ENCODE data around the gene PMM2.
A peak's percentile ranks its signal among the peaks of the same experiment; 100 is the strongest.
"Not testable (repeated sequence)": the region's sequence is repeated elsewhere in the genome, so short reads cannot be mapped to it uniquely, and the experiment has no call there.

The PMM2 gene

DNA sequence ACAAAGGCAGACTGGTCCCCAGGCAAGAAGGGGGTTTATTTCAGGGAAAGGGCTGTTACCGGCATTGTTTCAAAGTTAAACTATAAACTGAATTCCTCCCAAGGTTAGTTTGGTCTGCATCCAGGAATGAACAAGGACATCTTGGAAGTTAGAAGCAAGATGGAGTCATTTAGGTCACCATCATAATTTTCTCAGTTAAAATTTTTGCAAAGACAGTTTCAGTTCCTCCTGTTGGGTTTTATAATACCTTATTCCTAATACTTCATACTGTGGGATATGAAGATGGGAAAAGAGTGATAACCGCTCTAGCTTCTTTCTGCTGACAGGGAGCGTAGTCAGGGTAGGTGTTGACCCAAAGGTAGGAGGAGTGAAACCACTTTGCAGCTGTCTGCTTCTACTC, 24.8 kb downstream of the PMM2 start:
- DNase-seq = no peak

DNA sequence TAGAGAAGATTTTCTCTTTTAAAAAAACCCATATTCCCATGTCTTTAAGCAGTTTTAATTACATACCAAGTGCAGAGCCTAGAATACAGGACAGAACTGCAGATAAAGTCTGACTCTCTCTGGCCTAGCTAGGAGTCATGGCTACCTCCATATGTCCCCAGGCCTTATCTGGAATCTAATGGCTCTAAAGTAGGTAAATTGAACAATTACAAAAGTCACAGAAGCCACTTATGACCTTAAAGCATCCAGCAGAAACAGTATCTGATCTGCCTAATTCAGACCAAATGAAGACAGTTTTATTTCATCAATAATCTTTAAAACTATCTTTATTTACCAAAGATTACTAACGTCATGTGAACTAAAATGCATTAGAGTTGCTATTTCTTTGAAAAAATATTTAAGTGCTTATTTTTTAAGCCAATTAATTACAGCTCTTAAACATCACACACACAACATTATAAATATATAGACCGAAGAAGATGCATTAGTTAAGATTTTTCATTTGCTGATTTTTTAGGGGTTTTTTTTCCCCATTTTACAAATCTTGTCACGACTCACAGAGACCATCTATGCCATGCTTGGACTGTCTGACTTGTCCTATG, 28.7 kb downstream of the PMM2 start:
- DNase-seq = no peak

DNA sequence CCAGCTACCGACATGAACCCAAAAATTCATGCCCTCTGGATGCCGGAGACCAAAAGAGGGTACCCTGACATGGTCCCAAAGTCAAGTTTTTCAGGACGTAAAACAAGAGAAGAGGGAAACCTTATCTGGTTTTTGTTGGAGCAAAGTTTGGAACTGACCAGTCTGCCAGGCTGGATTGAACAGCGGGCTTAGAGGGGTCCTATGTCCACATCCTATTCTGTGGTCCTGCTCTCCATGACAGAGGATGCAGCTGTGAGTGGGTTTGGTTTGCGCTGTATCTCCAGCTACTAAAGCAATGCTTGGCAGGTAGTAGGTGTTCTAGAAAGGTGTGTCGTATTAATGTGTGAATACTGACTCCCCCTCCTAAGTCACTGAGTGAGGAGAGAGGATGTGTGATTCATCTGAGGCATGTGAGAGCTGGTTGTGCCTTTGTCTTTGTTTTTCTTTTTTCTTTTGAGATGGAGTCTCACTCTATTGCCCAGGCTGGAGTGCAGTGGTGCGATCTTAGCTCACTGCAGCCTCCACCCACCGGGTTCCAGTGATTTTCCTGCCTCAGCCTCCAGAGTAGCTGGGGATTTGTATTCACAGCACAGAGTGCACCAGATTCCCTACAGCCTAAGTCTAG, 31.0 kb downstream of the PMM2 start:
- DNase-seq = no peak

DNA sequence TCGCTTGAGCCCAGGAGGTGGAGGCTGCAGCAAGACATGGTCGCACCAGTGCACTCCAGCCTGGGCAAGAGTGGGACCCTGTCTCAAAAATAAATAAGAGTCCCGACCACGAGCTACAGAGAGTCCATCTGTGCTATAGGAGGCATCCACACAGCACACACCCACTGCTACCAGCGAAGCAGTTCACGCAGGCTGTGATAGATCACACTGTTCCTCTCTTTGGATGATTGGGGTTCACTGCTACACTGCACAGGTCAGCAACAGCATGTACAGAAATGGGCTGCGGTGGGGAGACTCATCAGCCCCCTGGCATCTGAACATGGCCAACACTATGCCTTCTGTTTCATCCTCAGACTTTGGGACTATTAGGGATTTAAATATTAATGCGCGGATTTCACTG, 33.8 kb downstream of the PMM2 start:
- no peak for DNase-seq

DNA sequence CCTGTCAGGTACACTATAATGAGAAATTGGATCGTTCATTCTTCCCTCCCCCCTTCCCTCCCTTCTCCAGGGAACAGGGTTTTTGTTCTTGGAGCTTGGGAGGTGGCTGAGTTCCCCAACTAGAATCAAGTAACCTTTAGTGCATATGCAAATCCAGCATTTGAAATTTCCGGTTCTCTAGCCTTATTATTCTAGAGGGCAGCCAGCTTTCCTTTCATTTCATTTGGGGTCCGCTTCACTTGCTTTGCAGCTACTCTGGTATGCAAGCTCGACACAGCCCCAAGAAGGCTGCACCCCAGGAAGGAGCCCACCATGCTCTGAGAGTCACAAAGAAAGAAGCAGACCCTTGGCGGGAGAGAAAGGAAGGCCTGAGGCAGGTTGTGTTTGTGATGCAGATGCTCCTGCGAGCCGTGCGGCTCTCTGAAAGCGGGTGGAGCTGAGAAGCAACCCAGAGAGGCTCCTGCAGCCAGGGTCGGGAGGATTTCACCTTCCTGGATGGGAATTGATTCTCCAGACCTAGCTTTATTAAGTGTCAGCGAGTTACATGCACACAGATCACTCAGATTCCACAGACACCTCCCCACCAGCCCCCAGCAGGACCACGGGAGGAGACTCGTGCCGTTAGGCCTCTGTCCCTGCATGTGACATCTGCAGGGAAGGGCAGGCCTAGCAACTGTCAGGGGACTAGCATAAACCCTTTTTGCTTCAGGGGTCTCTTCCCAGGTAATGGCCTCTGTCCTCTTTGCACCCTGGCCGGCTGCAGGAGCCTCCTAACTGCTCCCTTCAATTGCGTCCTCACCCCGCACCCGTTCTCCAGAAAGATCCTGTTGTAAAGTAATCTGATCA, 34.5 kb downstream of the PMM2 start:
- DNase-seq = no peak

DNA sequence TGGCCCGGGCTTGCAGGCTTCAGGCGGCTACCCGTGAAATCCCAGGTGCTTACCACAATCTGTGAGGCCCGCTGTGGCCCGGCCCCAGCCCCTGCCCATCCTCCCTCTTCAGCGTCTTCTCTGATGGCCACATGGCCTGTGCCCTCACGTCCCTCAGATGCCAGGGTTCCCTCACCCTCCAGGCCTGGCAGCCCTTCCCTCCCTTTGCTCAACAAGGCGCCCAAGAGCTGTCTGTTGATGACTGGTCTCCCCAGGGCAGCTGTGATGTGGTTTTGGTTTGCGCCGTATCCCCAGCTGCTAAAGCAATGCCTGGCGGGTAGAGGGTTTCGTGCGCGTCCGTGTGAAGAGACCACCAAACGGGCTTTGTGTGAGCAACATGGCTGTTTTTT, 35.1 kb downstream of the PMM2 start:
- no peak for DNase-seq

DNA sequence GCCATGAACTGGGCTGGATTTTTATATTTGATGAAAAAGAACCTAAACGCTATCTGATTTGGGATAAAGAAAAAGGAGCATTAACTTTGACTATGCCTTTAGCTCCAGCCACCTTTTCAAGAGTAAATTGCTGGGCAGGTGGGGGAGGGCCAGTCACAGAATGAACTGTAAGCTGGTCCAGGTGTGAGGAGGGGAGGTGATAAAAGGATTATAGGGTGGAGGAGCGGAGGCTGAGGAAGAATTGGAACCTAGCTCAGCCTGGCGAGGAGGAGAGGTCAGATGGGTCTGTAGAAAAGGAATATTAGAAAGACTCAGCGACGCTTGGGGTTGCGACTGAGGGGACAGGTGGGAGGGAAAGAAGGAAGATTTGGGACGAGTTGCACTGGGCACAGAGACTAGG, 39.2 kb downstream of the PMM2 start:
- not testable (repeated sequence) for DNase-seq

DNA sequence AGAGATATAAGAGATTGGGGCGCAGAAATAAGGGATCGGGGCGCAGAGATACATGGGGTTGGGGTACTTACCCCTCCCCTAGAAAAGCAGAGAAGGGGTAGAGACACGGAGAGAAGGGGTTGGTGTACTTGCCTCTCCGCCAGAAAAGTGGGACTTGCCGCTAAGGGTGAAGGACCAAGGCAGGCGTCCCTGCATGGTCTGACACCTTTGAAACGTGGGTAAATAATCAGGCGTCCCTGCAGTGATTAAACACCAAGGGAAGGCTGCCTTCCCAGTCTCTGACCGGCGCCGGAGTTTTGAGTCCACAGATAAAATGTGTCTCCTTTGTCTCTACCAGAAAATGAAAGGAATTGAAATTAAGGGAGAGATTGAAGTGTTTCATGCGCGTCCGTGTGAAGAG, 40.0 kb downstream of the PMM2 start:
- not testable (repeated sequence) for DNase-seq

DNA sequence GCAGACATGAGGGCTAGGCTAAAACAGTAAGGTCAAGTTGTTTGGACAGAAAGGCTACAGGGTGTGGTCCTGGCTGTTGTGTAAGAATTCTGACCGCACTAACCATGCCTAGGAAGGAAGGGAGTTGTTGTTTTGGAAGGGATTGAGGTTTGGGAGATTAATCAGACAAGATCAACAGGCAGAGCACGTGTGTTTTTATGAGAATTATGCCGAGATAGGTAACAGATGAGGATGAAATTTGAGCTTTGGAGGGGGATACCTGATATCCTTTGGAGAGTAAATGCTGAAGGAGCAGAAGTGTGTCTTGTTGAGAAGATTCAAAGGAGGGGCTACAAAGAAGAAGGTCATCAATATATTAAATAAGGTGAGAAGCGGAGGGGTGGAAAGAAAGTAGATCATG, 44.4 kb downstream of the PMM2 start:
- DNase-seq = not testable (repeated sequence)

DNA sequence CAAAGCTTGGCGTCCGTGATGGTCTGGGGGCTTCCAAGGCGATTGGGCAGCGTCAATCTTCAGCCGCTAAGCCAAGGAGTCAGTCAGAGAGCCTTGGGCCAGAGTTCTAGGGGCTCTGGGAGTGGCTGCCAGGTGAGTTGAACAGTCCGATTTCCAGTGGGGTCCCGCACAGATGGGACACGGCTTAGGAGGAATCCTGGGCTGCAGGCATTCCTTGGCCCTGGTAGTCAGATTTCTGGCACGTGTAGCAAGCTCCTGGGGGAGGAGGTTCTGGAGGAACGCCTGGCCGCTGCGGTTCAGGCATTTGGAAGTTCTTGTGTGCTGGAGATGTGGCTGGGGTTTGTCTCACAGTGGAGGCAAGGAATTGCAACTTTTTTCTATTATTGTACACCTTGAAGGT, 45.7 kb downstream of the PMM2 start:
- DNase-seq = not testable (repeated sequence)

DNA sequence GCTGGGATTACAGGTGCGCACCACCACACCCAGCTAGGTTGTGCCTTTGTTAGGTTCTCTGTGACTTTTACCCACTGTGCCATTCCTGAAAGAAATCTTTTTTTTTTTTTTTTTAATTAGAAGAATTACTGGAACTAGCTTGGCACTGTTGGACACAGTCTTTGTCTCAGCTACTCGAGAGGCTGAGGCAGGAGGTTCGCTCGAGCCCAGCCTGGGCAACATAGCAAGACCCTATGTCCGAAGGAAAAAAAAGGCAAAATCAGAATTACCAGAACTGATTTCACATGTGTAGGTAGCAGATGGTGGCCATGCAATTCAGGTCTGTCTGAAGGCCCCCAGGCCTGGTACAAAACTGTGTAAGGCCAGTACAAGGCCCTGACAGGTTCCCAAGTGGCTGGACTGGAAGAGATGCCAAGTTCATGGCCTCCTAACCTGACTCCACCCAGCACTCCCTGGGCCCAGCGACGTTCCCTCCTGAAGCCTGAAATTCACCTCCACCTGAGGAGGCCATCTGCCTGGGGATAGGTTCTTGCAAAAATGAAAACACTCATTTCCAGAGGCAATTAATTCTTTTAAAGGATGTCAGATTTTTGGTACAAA, 48.2 kb downstream of the PMM2 start:
- DNase-seq = no peak

DNA sequence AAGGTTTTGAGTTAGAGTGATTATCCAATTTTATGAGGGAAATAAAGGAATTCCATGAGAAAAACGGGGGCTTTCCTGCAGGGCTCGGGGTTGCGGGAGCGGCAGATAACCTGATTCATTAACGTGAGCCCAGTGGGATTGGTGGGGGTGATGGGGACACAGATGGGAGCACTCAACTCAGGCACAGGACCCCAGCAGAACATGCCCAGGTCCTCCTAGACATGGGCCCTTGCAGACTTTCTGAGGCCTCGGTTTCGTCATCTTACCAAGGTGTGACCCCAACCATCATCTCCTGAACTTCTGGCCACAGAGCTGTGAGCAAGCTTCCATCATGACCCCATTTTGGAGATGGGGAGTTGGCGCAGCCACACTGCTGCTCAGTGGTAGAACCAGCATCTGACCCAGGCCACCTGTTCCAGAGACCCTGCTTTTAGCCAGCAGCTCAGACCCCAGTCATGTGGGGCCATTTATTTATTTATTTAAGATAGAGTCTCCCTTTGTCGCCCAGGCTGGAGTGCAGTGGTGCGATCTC, 48.8 kb downstream of the PMM2 start:
- DNase-seq = no peak

DNA sequence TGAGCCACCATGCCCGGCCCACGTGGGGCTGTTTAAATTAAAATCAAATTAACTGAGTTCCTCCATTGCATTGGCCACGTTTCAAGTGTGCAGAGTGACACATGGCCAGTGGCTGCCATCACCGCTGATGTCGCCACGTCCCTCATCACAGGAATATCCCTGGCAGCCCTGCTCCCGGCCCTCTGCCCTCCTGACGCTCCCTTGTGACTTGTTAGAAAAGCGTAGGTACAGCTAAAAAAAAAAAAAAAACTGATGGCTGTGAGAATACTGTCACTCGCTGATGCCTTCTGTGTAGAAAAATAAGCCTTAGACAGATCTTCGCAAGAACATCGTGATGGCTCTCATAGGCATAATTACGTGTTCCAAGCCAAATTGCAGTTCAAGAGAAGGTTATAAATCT, 49.5 kb downstream of the PMM2 start:
- DNase-seq = no peak

DNA sequence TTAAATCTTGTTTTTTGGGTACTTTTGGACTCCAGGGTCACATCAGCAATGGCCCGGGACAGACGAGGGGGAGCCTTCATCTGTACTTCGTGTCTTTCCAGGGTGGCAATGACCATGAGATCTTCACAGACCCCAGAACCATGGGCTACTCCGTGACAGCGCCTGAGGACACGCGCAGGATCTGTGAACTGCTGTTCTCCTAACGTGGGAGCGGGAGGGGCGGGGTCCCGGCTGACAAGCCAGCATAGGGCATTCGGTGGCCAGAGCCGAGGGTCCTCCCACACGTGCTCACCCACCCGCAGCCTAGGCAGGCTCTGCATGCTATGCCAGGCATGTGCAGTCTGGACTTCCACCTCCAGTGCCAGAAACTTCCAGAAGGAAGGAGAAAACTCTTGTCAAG, 50.0 kb downstream of the PMM2 start:
- DNase-seq = no peak

DNA sequence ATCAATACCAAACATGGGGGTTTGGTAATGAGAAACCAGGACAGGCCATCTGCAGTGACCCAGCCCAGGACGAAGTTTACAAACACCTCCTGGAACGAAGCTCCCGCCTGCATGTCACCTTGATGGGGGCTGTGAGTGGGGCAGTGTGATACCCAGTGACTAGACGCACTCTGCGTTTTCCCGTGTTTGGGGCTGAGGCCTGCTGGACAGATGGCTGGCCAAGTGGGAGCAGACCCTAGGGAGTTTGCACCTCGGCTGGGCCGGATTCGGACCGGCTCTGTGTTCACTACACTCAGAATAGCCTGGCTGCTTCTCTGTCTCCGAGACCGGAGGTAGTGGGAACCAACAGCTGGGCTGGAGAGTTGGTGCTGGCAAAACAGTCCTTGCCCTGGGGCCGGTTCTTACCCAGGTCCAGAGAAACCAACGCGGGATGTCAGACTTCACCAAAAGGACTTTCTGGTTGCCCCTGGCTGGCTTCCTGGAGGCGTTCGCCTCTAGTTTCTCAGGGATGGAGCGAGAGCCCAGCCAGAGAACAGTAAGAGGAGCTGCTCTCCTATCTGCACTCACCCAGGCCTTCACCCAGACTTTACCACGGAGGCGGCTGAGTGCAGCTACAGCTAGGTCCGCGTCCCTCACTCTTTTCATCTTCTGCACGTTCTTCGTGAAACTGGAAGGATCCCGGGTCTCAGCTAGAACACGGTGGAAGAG, 50.7 kb downstream of the PMM2 start:
- no peak for DNase-seq

DNA sequence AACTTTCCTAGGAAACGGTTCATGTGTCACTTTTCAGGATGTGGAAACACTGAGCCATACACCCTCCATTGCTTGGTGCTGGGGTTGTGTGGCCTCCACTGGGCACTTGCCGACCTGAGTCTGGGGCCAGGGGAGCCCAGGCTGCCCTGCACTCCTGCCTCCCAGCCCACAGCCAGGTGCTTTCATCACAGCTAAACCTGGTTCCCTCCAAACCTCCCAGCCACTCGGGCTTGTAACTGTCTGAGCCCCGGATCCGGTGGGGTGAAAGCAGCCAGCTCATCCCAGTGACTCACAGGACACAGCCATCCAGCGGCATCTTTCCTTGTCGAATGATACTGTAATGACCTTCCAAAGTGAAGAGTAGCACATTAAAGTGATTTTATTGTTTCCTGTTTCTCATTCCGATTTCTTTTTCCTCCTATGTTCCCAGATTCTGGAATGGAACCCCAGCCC, 51.3 kb downstream of the PMM2 start:
- no peak for DNase-seq

DNA sequence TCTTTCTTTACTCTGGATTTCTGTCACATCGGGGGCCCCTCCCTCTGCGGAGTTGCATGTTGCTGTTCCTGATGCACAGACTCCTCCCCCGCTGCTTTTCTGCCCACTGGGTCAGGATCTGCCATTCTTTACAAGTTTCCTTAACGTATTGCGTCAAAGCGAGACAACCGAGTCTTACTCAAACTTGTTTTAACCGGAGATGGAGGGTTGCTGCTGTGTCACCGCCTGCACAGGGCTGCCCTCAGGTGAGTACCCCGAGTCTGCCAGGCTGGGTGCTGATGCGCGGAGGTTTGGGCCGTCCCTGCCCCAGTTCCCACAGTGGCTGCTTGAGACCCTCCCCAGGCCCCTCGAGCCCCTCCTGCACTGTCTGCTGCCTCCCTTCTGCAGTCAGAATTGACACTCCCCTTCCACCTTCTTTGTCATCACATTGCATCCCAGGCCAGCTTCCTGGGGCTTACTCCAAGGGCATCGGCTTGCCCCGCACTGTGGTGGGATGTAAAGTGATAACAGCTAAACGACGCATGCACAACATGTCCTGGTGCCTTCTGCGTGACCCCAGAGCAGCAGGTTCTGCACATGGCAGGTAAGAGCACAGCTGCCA, 51.9 kb downstream of the PMM2 start:
- DNase-seq = peak; percentile 32

DNA sequence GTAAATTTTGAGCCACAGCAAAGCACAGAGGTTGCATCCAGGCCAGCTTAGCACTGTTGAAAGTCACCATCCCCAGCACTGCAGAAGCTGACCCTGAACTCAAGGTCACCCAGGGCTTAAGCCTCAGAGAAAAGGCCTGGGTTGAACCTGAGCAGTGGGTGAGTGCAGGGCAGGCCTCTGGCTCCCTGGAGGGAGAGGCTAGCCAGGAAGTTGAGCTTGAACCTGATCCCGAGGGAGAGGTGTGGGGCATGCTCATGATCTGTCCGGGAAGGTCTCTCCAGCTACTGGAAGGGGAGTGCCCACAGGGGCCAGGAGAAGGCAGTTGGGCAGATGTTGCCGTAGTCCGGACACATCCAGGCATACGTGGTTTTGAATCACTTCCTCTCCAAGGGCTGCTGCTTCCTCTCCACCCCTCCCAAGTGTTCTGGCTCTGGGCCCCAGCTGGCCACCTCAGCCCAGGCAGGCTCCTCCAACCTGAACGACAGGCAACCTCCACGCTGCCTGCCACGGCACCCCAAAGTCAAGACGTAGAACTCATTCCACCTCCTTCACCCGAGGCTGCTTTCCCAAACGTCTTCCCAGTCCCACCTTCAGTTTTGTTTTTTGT, 52.7 kb downstream of the PMM2 start:
- peak; percentile 55 for DNase-seq

DNA sequence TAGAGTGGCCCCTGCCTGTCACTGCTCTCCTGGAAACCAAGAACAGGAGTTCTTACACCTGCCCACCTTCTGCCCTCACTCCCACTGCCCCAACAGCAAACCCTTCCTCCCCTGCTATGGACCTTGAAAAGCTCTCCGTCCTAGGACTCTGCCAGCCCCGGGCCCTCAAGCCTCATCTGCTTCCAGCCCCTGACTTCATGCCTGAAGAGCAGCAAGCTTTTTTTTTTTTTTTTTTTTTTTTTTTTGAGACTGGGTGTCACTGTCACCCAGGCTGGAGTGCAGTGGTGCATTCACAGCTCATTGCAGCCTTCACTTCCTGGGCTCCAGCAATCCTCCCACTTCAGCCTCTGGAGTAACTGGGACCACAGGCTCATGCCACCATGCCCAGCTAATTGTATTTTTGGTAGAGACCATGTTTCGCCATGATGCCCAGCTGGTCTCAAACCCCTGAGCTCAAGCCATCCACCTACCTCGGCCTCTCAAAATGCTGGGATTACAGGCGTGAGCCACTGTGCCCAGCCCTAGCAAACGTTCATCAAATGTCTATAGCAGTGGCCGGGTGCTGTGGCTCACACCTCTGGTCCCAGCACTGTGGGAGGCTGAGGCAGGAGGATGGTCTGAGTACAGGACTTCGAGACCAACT, 54.2 kb downstream of the PMM2 start:
- DNase-seq = peak; percentile 30

DNA sequence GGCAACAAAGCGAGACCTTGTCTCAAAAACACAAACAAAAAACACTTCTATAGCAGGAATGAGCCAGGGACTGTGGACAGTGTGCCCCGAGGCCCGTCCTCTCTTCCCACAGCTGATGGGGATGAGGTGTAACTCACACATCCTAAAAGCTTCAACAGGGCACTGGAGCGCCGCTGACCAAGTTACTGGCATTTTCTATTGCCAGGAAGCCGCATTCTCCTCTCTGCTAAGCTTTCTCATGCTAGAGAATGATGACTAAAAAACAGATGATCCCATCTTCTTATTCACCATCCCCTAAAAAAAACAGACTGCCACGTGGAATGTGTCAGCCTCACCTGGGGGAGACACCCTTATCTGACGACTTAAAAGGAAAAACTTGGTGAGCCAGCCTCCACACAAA, 54.9 kb downstream of the PMM2 start:
- DNase-seq = no peak

DNA sequence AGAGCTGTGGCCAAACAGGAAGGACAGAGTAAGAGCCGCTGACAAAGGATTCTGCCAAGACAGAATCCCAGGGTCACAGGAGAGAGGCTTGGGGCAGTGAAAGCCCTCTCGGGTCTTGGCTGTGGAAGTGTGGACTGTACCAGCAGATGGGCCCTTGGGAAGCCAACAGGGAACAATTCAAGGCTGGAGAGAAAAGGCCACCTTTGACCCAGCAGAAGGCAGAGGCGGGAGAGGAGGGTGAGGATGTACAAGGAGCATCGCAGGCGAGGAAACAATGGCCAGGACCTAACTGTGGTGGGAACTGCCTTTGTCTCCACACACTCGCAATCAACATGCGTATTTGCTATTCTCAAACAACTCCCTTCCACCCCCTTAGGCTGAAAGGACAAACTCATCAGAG, 55.5 kb downstream of the PMM2 start:
- DNase-seq = no peak
